Adipocyte (in vitro differentiated cells): ENCODE data around the gene TMEM165.

Experiments used
- DNase-seq: peaks from one replicate; pipeline ENCODE4 v3.0.0-alpha.2; 2015; ENCODE audit warnings: low read depth
- H3K27me3 ChIP-seq: replicated peaks from 2 replicates; pipeline ENCODE4 v1.7.0; 2013; ENCODE audit warnings: mild to moderate bottlenecking, low read length, moderate library complexity; ENCODE audit not compliant: control insufficient read depth, insufficient read depth
- H3K36me3 ChIP-seq: 2 replicates; pipeline ENCODE4 v1.7.0; 2013; ENCODE audit warnings: low read length, mild to moderate bottlenecking, moderate library complexity; ENCODE audit not compliant: control insufficient read depth, insufficient read depth, severe bottlenecking
- H3K4me1 ChIP-seq: 2 replicates; pipeline ENCODE4 v1.7.0; 2013; ENCODE audit warnings: mild to moderate bottlenecking, low read length, moderate library complexity; ENCODE audit not compliant: control insufficient read depth, insufficient read depth
- H3K4me3 ChIP-seq: 2 replicates; pipeline ENCODE4 v1.7.0; 2013; ENCODE audit warnings: mild to moderate bottlenecking, low read length, moderate library complexity
- H3K9ac ChIP-seq: 2 replicates; pipeline ENCODE4 v1.7.0; 2013; ENCODE audit warnings: mild to moderate bottlenecking, low read length, moderate library complexity
- H3K9me3 ChIP-seq: 2 replicates; pipeline ENCODE4 v1.7.0; 2013; ENCODE audit warnings: mild to moderate bottlenecking, low read length, moderate library complexity; ENCODE audit not compliant: control insufficient read depth

Gene TMEM165

DNA sequence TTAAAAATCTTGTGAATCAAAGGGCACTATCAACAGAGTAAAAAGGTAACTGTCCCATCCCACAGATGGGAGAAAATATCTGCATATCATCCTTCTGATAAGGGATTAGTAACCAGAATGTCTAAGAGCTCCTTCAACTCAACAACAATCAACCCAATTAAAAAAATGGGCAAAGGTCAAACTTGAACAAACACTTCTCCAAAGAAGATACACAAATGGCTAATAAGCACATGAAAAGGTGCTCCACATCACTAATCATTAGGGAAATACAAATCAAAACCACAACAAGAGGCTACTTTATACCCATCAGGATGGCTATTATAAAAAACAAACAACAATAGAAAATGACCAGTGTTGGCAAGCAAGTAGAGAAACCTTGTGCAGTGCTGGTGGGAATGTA, 43.3 kb downstream of the TMEM165 start:
- DNase-seq = no peak
- H3K4me3 ChIP-seq = no peak overlapping the region
- H3K9me3 ChIP-seq = no peaks in the 10 kb centered on the region
- H3K36me3 ChIP-seq = peaks cover 60% of the 10 kb centered on the region
- H3K9ac ChIP-seq = no peak overlapping the region
- no peaks in the 10 kb centered on the region for H3K27me3 ChIP-seq
- peaks cover 3% of the 10 kb centered on the region for H3K4me1 ChIP-seq

DNA sequence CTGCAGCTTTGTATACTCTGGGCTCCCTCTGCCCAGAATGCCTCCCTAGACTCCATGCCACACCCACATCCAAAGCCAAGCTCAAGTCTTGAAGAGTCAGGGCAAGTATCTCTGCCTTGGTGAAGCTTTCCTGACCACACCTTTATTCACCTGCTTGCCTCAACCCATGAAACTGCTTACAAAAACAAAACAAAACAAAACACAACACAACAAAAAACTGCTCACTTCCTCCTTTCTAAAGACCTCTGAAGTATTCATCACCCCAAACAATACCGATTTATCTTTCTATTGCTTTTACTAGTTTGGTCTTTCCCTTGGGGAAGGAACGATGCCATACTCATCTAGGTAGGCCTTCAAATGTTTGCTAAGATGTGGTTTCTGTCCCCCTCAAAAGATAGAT, 45.0 kb downstream of the TMEM165 start:
- H3K9ac ChIP-seq = no peak overlapping the region
- no peak overlapping the region for H3K4me3 ChIP-seq
- DNase-seq = no peak
- peaks cover 5% of the 10 kb centered on the region for H3K4me1 ChIP-seq
- peaks cover 51% of the 10 kb centered on the region for H3K36me3 ChIP-seq
- no peaks in the 10 kb centered on the region for H3K27me3 ChIP-seq
- no peaks in the 10 kb centered on the region for H3K9me3 ChIP-seq

DNA sequence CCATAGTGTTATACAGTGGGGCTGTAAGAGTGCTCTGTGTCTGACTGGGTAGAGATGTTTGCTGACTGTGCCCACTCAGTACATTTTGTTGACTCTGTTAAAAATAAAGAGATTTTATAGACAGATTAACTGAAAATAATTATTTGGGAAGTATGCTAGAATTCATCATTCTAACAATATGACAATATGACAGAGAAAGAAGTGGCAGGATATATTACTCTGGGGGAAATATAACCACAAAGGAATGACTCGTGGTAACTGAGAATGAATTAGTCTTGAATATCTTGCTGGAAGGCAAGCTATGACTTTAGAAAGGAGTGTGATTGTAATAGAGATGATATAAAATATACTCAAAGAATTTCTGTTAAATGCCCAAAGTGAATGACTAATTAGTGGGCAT, 46.8 kb downstream of the TMEM165 start:
- peaks cover 13% of the 10 kb centered on the region for H3K4me1 ChIP-seq
- H3K27me3 ChIP-seq = no peaks in the 10 kb centered on the region
- no peak overlapping the region for H3K4me3 ChIP-seq
- no peak for DNase-seq
- no peaks in the 10 kb centered on the region for H3K9me3 ChIP-seq
- H3K36me3 ChIP-seq = peaks cover 38% of the 10 kb centered on the region
- H3K9ac ChIP-seq = no peak overlapping the region

DNA sequence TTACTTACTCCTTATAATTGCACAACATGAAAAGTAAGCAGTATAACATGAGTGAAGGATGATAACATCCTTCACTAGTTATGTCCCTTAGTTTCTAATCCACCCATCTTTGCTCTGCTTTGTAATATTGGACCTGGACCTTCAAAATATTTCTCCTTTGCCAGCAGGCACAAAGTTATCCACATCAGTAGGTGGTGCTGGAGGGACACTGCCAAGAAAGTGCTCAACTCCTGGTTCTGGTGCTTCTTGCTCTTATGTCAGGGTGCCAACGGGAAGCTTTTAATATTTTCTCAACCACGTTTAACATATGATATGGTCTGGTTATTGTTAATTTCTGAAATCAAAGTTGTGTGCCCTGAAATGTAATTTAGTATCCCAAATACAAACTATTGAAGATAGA, 49.1 kb downstream of the TMEM165 start:
- no peaks in the 10 kb centered on the region for H3K27me3 ChIP-seq
- H3K4me3 ChIP-seq = no peak overlapping the region
- no peaks in the 10 kb centered on the region for H3K9me3 ChIP-seq
- H3K4me1 ChIP-seq = peaks cover 19% of the 10 kb centered on the region
- peaks cover 56% of the 10 kb centered on the region for H3K36me3 ChIP-seq
- peak; percentile 54 for DNase-seq
- H3K9ac ChIP-seq = no peak overlapping the region

DNA sequence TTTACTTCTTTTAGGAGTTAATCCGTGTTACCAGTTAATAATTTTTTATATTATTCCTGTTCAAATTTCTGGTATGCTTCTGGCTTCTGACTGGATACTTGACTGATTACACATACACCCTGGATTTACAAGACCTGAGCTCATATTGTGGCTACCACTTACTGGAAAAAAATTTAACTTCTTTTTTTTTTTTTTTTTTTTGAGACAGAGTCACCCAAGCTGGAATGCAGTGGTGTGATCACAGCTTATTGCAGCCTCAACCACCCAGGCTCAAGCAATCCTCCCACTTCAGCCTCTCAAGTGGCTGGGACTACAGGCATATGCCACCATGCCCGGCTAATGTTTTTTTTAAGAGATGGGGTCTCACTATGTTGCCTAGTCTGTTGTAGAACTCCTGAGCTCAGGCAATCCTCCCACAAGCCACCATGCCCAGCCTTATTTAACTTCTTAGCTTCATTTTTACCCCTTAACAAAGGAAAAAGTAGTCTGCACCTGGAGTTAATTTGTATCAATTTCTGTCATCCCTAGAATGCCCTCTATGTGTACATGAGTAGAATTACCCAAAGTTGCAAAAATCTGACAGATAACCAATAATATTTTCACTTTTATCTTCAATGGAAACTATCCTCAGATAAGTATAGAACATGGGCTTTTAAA, 50.3 kb downstream of the TMEM165 start:
- H3K4me1 ChIP-seq = peaks cover 19% of the 10 kb centered on the region
- H3K9me3 ChIP-seq = no peaks in the 10 kb centered on the region
- H3K27me3 ChIP-seq = no peaks in the 10 kb centered on the region
- peaks cover 63% of the 10 kb centered on the region for H3K36me3 ChIP-seq
- H3K4me3 ChIP-seq = no peak overlapping the region
- no peak for DNase-seq
- no peak overlapping the region for H3K9ac ChIP-seq

DNA sequence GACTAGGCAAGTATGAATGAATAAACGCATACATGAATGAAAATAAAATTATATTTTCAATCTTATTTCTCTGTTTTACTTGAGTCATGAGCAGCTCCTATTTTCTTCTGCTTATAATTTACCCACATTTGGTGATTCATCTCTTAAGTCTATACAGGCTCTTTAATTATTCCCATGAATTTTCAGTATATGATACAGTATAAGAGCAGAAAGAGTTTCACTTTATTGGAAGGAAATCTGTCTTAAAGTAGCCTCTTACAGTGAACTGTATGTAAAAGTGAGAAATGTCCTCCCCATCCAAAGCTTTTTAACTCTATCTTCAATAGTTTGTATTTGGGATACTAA, 50.8 kb downstream of the TMEM165 start:
- H3K4me1 ChIP-seq = peaks cover 19% of the 10 kb centered on the region
- H3K4me3 ChIP-seq = no peak overlapping the region
- no peaks in the 10 kb centered on the region for H3K27me3 ChIP-seq
- H3K9me3 ChIP-seq = no peaks in the 10 kb centered on the region
- DNase-seq = no peak
- H3K9ac ChIP-seq = no peak overlapping the region
- H3K36me3 ChIP-seq = peaks cover 65% of the 10 kb centered on the region

DNA sequence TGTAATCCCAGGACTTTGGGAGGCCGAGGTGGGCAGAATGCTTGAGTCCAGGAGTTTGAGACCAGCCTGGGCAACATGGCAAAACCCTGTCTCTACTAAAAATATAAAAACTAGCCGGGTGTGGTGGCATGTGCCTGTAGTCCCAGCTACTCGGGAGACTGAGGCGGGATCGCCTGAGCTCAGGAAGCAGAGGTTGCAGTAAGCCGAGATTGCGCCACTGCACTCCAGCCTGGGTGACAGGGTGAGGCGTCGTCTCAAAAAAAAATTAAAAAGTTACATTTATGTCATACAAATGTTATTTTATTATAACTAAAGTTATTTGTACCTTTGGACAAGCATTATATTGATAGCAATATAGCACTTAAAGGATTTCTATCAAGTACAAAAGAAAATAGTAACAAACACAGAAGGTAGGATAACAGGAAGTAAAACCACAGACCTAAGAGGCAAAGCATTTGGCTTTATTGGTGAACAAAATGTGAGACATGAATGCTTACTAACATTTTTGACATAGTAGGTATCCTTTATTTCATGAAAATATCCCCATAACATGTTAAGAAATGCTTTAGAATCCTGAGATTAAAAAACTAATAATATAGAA, 51.5 kb downstream of the TMEM165 start:
- peaks cover 67% of the 10 kb centered on the region for H3K36me3 ChIP-seq
- no peak overlapping the region for H3K9ac ChIP-seq
- DNase-seq = no peak
- H3K27me3 ChIP-seq = no peaks in the 10 kb centered on the region
- H3K9me3 ChIP-seq = no peaks in the 10 kb centered on the region
- peaks cover 19% of the 10 kb centered on the region for H3K4me1 ChIP-seq
- no peak overlapping the region for H3K4me3 ChIP-seq

DNA sequence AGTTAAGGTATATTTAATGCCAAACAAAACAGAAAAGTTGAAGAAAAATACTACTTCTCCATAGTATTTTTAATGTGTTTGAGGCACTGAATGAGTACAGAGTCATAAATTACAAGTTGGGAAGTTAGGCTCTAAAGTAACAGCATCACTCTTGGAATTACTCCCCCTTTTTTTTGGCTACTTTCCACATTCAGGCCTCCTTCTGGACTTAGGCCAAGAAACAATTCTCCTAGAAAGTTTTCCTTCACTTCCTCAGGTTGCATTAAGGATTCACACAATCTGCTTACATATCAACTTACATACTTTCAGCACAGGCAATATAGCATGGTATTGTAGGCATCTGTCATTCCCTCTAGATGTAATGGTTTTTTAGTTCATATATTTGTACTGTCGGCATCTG, 52.1 kb downstream of the TMEM165 start:
- Histone ChIP-seq H3K36me3 (peaks cover 69% of the 10 kb centered on the region), H3K27me3 (no peaks in the 10 kb centered on the region), H3K4me3 (no peak overlapping the region), H3K4me1 (peaks cover 17% of the 10 kb centered on the region), H3K9ac (no peak overlapping the region), H3K9me3 (no peaks in the 10 kb centered on the region)
- DNase-seq = peak; percentile 41

DNA sequence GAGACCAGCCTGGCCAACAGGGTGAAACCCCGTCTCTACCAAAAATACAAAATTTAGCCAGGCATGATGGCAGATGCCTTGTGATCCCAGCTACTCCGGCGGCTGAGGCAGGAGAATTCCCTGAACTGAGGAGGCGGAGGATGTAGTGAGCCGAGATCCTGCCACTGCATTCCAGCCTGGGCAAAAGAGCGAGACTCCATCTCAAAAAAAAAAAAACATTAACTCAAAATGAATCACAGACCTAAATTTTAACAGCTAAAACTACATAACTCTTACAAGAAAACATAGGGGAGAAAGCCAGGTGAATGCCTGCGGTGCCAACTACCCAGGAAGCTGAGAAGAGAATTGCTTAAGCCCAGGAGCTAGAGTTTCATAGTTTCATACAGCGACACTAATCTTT, 54.8 kb downstream of the TMEM165 start:
- Histone ChIP-seq H3K27me3 (no peaks in the 10 kb centered on the region), H3K4me3 (no peak overlapping the region), H3K36me3 (peaks cover 61% of the 10 kb centered on the region), H3K9ac (no peak overlapping the region), H3K9me3 (no peaks in the 10 kb centered on the region), H3K4me1 (peaks cover 16% of the 10 kb centered on the region)
- no peak for DNase-seq

DNA sequence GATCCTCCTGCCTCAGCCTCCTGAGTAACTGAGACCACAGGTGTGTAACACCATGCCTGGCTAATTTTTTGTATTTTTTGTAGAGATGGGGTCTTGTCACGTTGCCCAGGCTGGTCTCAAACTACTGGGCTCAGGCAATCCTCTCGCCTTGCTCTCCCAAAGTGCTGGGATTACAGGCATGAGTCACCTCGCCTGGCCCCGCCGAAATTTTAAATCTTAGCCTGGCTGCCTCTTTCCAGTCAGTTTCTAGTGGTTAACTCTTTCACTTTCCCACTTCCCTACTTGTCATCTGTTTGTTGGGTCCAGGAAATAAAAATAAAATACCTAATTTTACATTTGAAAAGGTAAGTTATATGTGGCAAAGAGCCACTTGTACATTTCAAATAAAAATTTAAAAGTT, 62.4 kb downstream of the TMEM165 start:
- Histone ChIP-seq H3K4me1 (peaks cover 11% of the 10 kb centered on the region), H3K27me3 (no peaks in the 10 kb centered on the region), H3K9ac (no peak overlapping the region), H3K36me3 (peaks cover 26% of the 10 kb centered on the region), H3K4me3 (peak overlapping the region; percentile 24), H3K9me3 (no peaks in the 10 kb centered on the region)
- DNase-seq = peak; percentile 72

DNA sequence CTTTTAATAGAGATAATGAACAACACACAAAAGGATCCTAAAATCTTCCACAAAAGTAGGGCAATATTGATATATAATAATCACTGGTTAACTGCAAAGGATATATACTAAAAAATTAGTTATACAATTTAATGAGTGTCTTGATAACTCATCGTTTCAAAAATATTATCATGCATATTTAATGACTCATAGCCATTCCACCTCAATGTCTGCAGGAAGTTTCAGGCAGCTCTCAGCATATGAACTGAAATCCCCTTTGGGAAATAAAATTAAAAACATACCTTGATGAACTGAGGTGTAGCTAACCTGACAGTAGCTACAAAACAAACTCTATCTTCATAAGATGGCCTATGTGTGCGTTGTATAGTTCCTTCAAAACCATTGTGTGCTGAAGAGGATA, 62.9 kb downstream of the TMEM165 start:
- no peak for DNase-seq
- Histone ChIP-seq H3K9me3 (no peaks in the 10 kb centered on the region), H3K4me3 (peak overlapping the region; percentile 24), H3K4me1 (peaks cover 11% of the 10 kb centered on the region), H3K9ac (no peak overlapping the region), H3K36me3 (peaks cover 26% of the 10 kb centered on the region), H3K27me3 (no peaks in the 10 kb centered on the region)

DNA sequence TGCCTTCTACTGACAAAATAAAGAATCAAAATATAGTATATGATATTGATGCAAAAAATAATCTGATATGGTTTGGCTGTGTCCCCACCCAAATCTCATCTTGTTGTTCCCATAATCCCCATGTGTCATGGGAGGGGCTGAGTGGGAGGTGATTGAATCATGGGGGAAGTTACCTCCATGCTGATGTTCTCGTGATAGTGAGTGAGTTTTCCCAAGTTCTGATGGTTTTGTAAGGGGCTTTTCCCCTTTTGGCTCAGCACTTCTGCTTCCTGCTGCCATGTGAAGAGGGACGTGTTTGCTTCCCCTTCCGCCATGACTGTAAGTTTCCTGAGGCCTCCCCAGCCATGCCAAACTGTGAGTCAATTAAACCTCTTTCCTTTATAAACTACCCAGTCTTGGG, 70.2 kb downstream of the TMEM165 start:
- H3K9ac ChIP-seq = no peak overlapping the region
- H3K4me1 ChIP-seq = no peaks in the 10 kb centered on the region
- no peaks in the 10 kb centered on the region for H3K9me3 ChIP-seq
- no peaks in the 10 kb centered on the region for H3K27me3 ChIP-seq
- no peak overlapping the region for H3K4me3 ChIP-seq
- DNase-seq = no peak
- peaks cover 64% of the 10 kb centered on the region for H3K36me3 ChIP-seq
